Activated naive CD4-positive, alpha-beta T cell (primary cell): Measurements from ENCODE around the gene ELL.

ENCODE experiments used
- DNase-seq, 4 experiments: peaks; one replicate each; lab custom pipeline; 2025; lab: John Stamatoyannopoulos, UW

The ELL gene

GRCh38 chr19:18488838-18489626, 32.8 kb downstream of the ELL start:
- no peak for DNase-seq

- DNase-seq = no peak
Measured at GRCh38 chr19:18488403-18488723, 33.5 kb downstream of the ELL start.

GRCh38 chr19:18487576-18488402, 34.1 kb downstream of the ELL start:
- no peak for DNase-seq

- DNase-seq = no peak
Measured at GRCh38 chr19:18486746-18487145, 35.1 kb downstream of the ELL start.

GRCh38 chr19:18484992-18485391, 36.9 kb downstream of the ELL start:
- no peak for DNase-seq

GRCh38 chr19:18483119-18483890, 38.6 kb downstream of the ELL start:
- no peak for DNase-seq

- no peak for DNase-seq
Measured at GRCh38 chr19:18481505-18482222, 40.2 kb downstream of the ELL start.

GRCh38 chr19:18480006-18480691, 41.7 kb downstream of the ELL start:
- DNase-seq = no peak

GRCh38 chr19:18478545-18479311, 43.1 kb downstream of the ELL start:
- DNase-seq = no peak

GRCh38 chr19:18477974-18478373, 43.9 kb downstream of the ELL start:
- no peak for DNase-seq

- no peak for DNase-seq
Measured at GRCh38 chr19:18477042-18477779, 44.7 kb downstream of the ELL start.

- DNase-seq = no peak
Measured at GRCh38 chr19:18476507-18477041, 45.3 kb downstream of the ELL start.

- DNase-seq = no peak
Measured at GRCh38 chr19:18475762-18476331, 46.0 kb downstream of the ELL start.

GRCh38 chr19:18475004-18475453, 46.8 kb downstream of the ELL start:
- no peak for DNase-seq

- DNase-seq = no peak
Measured at GRCh38 chr19:18474366-18474887, 47.4 kb downstream of the ELL start.

- no peak for DNase-seq
Measured at GRCh38 chr19:18473706-18474087, 48.2 kb downstream of the ELL start.

- no peak for DNase-seq
Measured at GRCh38 chr19:18473003-18473705, 48.7 kb downstream of the ELL start.

GRCh38 chr19:18470787-18471186, 51.1 kb downstream of the ELL start:
- DNase-seq = no peak
